Heart left ventricle (tissue), 16 donors: Measurements from ENCODE around the gene MICA. TPM values are rescaled to one million over a fixed set of nuclear protein-coding genes. Genes with fewer than 3 reads are reported as not detected.

Experiments
- ATAC-seq, 4 donors: fragments of 200-7000 bp; cut with Tn5 transposase; one replicate each; pipeline ENCODE4 v1.9.1; 2020 to 2022; ENCODE audit warnings: moderate library complexity in 4 of 4, mild to moderate bottlenecking in 3 of 4, moderate number of reproducible peaks in 1 of 4
- DNase-seq, 5 donors: peaks; one replicate each; pipeline ENCODE4 v3.0.0-alpha.2; 2020
- H3K27ac ChIP-seq, 12 donors: fragments of 200-600 bp; sonication (generic) in 4 of 12; one replicate each; pipeline versions ENCODE4 v1.5.0 to v1.8.0; 2016 to 2022; ENCODE audit warnings: mild to moderate bottlenecking in 2 of 12
- H3K27me3 ChIP-seq, 9 donors: fragments of 200-600 bp; sonication (generic) in 2 of 9; one replicate each; pipeline versions ENCODE4 v1.5.1 to v1.8.0; 2016 to 2022; ENCODE audit warnings: mild to moderate bottlenecking in 3 of 9
- H3K36me3 ChIP-seq, 9 donors: fragments of 200-600 bp; sonication (generic) in 2 of 9; one replicate each; pipeline versions ENCODE4 v1.5.0 to v1.8.0; 2018 to 2022; ENCODE audit warnings: mild to moderate bottlenecking in 2 of 9
- H3K4me1 ChIP-seq, 12 donors: fragments of 200-600 bp; sonication (generic) in 4 of 12; one replicate each; pipeline versions ENCODE4 v1.5.0 to v1.8.0; 2016 to 2022; ENCODE audit warnings: mild to moderate bottlenecking in 3 of 12
- H3K4me3 ChIP-seq, 12 donors: fragments of 200-600 bp; sonication (generic) in 4 of 12; one replicate each; pipeline versions ENCODE4 v1.5.0 to v1.8.0; 2017 to 2022; ENCODE audit warnings: mild to moderate bottlenecking in 9 of 12, moderate library complexity in 4 of 12
- H3K9me3 ChIP-seq, 12 donors: fragments of 200-600 bp; sonication (generic) in 4 of 12; one replicate each; pipeline versions ENCODE4 v1.5.0 to v1.8.0; 2016 to 2022; ENCODE audit warnings: mild to moderate bottlenecking in 1 of 12
- POLR2A ChIP-seq, 2 donors: fragments of 450-650 bp; IDR thresholded peaks; one replicate each; pipeline ENCODE4 v1.6.1; 2017; ENCODE audit warnings: antibody characterized with exemption in 2 of 2, mild to moderate bottlenecking in 2 of 2, moderate library complexity in 2 of 2
- WGBS, 4 donors: extraction: QIAGEN DNeasy Blood & Tissue Kit in 2 of 4; methylation state at CpG; one replicate each; pipeline versions ENCODE4 v1.1.5 to v1.1.7; 2013 to 2018; 5-methylcytosine and 5-hydroxymethylcytosine counted together
- intact Hi-C, 10 donors: fragments of 100-400 bp; cut with DNase I; formaldehyde crosslinking; loops; one replicate each; pipeline versions ENCODE4 v1.11.1 to v1.14.2; 2022
- polyA plus RNA-seq, 2 donors: library from polyadenylated mRNA; stranded (reverse); fragments of 200-250 nt; gene quantifications; one replicate each; pipeline ENCODE4 v1.2.3, GENCODE V29; 2013
- total RNA-seq, 9 donors: library from RNA; depleted of rRNA in 2 of 9; stranded (reverse); fragments of >200 nt in 2 of 9; fragmentation: NEBNext Ultra II Directional in 3 of 9; extraction: Animal tissue kit (Norgen Biotek cat#: 25700) in 3 of 9; gene quantifications; one replicate each; pipeline versions ENCODE4 v1.1.0 to v1.2.4, GENCODE V29; 2016 to 2023
- TF ChIP-seq, protein P1 (sequence below), 12 donors: fragments of 200-600 bp; sonication (generic) in 4 of 12; IDR thresholded peaks; one replicate each; pipeline versions ENCODE4 v1.5.0 to v1.8.0; 2018 to 2022; ENCODE audit warnings: antibody characterized with exemption in 12 of 12, mild to moderate bottlenecking in 5 of 12
- donor health status: ischemic (EF 13 %, LVEDD 7.1; RV severe dilation, severe dysfunction).
- donor health status: healthy with polysubstance abuse.
- donor health status: DM: no; HTN: yes; CAD: no.
- donor health status: DM: no; HTN: no; CAD: no.
- donor health status: ischemic (EF 25% LVEDD 6.9; RV normal size, moderate dysfunction).
- donor health status: ischemic (EF 25% LVEDD 5.7; RV mildly dilated, moderate dysfunction).
- donor health status: healthy.
- donor health status: DM: yes; HTN: yes; CAD: no.
- donor health status: ischemic (EF 35%, LVEDD 5.7; RV mildly dilated, moderate dysfunction).
- donor health status: nonischemic (EF 11% LVEDD 7.7; RV severe dilation, severe dysfunction).
- donor health status: DM: yes; HTN: yes; CAD: no.
- donor health status: PGD.
- donor health status: ischemic (EF 29% LVEDD 5.4; RV normal size, mild dysfunction).
- donor health status: nonischemic (EF 23%, LVEDD 6.1; RV moderate dilation, normal function).

The MICA gene
- total and polyA plus RNA-seq, 11 donors: 8.5 to 48.4 (median 11.5) TPM

- TF ChIP-seq, protein P1, sequence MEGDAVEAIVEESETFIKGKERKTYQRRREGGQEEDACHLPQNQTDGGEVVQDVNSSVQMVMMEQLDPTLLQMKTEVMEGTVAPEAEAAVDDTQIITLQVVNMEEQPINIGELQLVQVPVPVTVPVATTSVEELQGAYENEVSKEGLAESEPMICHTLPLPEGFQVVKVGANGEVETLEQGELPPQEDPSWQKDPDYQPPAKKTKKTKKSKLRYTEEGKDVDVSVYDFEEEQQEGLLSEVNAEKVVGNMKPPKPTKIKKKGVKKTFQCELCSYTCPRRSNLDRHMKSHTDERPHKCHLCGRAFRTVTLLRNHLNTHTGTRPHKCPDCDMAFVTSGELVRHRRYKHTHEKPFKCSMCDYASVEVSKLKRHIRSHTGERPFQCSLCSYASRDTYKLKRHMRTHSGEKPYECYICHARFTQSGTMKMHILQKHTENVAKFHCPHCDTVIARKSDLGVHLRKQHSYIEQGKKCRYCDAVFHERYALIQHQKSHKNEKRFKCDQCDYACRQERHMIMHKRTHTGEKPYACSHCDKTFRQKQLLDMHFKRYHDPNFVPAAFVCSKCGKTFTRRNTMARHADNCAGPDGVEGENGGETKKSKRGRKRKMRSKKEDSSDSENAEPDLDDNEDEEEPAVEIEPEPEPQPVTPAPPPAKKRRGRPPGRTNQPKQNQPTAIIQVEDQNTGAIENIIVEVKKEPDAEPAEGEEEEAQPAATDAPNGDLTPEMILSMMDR (IDR thresholded peaks at IDR 0.05): no peak
- no peak for TF ChIP-seq POLR2A (IDR thresholded peaks at IDR 0.05)
- 22 to 37% (median 24%) methylated on average over 6 of the region's 6 CpGs for WGBS, 4 donors
- H3K4me3 ChIP-seq: peak overlapping the region in 11 of 12 donors; percentile 15 to 98 (median 66)
- intact Hi-C loops: loop anchor here in 5 of 10 donors (1.0 to 5.0 kb wide), 5 partner anchors 9 to 161 kb away; partner anchors contain the start of gene HLA-C (in 5 of the 5)
- peaks cover 0 to 15% (median 0%) of the 10 kb centered on the region in 9 donors for H3K27me3 ChIP-seq
- ATAC-seq: no peak
- H3K27ac ChIP-seq: peak overlapping the region in 6 of 12 donors; percentile 85 to 100 (median 90)
- no peaks in the 10 kb centered on the region for H3K9me3 ChIP-seq
- H3K4me1 ChIP-seq: peaks cover 0 to 30% (median 2%) of the 10 kb centered on the region in 12 donors
- peaks cover 0 to 32% (median 18%) of the 10 kb centered on the region in 9 donors for H3K36me3 ChIP-seq
- DNase-seq: no peak
Observed at GRCh38 chr6:31357886-31358285, 45.5 kb upstream of the MICA start.

GRCh38 chr6:31358302-31358701 lies 45.1 kb upstream of the MICA start:
- intact Hi-C loops: loop anchor here in 2 of 10 donors (5.0 kb wide), 1 partner anchor 86 kb away; the partner anchor contains the start of gene HLA-C (in 2 of the 2)
- peak overlapping the region in 4 of 12 donors; percentile 23 to 98 (median 72) for H3K4me3 ChIP-seq

GRCh38 chr6:31359581-31359980 lies 43.8 kb upstream of the MICA start:
- Histone ChIP-seq H3K9me3 (no peaks in the 10 kb centered on the region), H3K4me1 (peaks cover 0 to 19% (median 0%) of the 10 kb centered on the region in 12 donors), H3K27me3 (peaks cover 0 to 26% (median 0%) of the 10 kb centered on the region in 9 donors), H3K36me3 (peaks cover 0 to 15% (median 6%) of the 10 kb centered on the region in 9 donors), H3K4me3 (no peak overlapping the region), H3K27ac (no peak overlapping the region)
- ATAC-seq (no peak), DNase-seq (no peak)
- TF ChIP-seq POLR2A (IDR thresholded peaks at IDR 0.05): no peak
- TF ChIP-seq, protein P1 (IDR thresholded peaks at IDR 0.05): no peak
- intact Hi-C loops: loop anchor here in 2 of 10 donors (5.0 kb wide), 1 partner anchor 87 kb away; the partner anchor contains the start of gene HLA-C (in 2 of the 2)
- WGBS, 4 donors: 74 to 89% (median 87%) methylated on average over 1 of the region's 1 CpG

More at GRCh38 chr6:31358302-31358701, 45.1 kb upstream of the MICA start:
- no peaks in the 10 kb centered on the region for H3K9me3 ChIP-seq
- ATAC-seq (no peak), DNase-seq (no peak)
- peaks cover 0 to 15% (median 0%) of the 10 kb centered on the region in 9 donors for H3K27me3 ChIP-seq
- H3K36me3 ChIP-seq: peaks cover 0 to 28% (median 17%) of the 10 kb centered on the region in 9 donors
- WGBS, 4 donors: 36 to 53% (median 43%) methylated on average over 4 of the region's 4 CpGs
- H3K27ac ChIP-seq: peak overlapping the region in 5 of 12 donors; percentile 86 to 100 (median 91)
- no peak for TF ChIP-seq POLR2A (IDR thresholded peaks at IDR 0.05)
- TF ChIP-seq, protein P1 (IDR thresholded peaks at IDR 0.05): no peak
- H3K4me1 ChIP-seq: peaks cover 0 to 30% (median 2%) of the 10 kb centered on the region in 12 donors

DNA sequence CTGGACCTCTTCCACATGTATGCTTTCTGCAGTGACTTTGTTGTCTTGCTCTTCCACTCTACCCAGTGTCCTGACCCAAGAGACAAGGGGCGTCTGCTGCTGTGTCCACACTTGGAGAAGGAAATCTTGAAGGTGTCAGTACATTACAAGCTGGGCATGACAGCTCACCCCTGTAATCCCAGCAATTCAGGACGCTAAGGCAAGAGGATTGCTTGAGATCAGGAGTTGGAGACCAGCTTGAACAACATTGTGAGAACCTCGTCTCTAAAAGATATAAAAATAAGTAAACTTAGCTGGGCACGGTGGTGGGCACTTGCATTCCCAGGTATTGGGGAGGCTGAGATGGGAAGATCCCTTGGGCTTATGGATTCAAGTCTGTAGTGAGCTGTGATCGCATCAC lies 40.6 kb upstream of the MICA start:
- ATAC-seq (no peak), DNase-seq (no peak)
- intact Hi-C loops: no loop called here
- 41 to 70% (median 50%) methylated on average over 5 of the region's 5 CpGs for WGBS, 4 donors
- Histone ChIP-seq H3K36me3 (no peaks in the 10 kb centered on the region), H3K27ac (no peak overlapping the region), H3K4me1 (peaks cover 0 to 9% (median 4%) of the 10 kb centered on the region in 12 donors), H3K27me3 (peaks cover 0 to 43% (median 0%) of the 10 kb centered on the region in 9 donors), H3K9me3 (no peaks in the 10 kb centered on the region), H3K4me3 (no peak overlapping the region)
- TF ChIP-seq POLR2A (IDR thresholded peaks at IDR 0.05): no peak
- TF ChIP-seq, protein P1 (IDR thresholded peaks at IDR 0.05): no peak
